ENCODE results near the gene SEMA6A.

The SEMA6A gene

DNA sequence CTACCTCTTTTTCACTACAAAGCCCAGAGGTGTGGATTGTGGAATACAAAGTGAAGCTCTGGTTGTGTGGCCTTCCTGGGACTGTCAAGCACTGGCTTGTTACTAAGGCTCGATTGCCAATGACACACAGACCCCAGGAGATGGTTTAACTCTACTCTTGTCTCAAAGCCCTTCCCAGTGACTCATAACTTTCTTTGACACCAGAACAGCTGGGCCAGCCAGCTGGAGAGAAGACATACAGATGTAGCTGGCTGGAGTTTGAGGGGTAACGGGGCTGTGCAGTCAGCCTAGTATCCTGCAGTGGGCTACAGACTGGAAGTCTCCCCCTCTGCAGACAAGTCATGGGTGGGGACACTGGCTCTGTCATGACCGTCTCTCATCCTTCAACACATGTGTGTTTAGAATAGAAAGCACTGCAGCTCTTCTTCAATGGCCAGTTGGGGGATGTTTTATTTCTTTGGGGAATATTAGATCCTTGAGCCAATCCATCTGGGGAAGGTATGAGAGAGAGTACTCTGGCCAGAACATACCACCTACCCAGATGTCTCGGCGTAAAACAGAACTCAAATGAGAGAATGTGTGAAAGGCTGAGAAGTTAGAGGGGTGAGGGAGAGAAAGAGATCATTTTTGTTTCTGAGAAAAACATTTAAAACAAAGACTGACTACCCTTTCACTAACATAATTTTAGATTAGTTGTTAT is 53.3 kb downstream of the SEMA6A start:
- DNase-seq = no peak

DNA sequence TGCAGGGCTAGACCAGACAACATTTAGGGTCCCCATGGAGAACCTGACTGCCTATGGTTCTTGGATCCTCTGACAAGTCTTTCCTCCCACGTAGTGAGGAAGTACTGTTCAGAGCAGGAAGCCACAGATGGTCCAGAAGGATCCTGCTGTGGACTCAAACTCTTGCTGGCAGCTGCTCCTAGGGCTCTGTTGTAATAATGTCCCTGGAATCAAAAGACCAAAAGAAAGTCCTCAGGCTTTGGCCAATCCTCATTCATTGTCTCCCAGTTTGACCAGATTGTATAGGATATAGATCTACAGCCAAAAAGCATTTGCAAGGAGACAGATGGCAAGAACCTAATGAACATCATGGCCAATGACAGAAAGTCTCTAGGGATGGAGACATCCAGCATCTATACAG is 53.9 kb downstream of the SEMA6A start:
- DNase-seq = no peak

DNA sequence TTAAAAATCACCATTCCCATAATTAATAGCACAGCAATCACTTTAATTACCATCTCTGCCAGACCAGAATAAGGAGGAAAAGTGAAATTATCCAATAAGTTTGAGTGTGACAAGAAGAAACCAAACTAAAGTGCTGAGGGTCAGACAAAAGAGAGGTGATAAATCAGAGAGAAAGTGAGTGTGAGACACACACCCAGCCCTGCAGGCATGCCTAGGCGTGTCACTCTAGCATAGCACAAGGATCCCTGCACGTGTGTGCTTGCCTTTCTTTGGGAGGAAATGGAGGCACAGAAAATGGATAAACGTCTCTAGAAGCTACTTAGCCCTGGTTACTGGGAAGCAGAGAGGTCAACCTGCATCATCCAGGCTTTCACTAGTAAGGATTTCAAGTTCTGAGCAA is 56.2 kb downstream of the SEMA6A start:
- no peak for DNase-seq

DNA sequence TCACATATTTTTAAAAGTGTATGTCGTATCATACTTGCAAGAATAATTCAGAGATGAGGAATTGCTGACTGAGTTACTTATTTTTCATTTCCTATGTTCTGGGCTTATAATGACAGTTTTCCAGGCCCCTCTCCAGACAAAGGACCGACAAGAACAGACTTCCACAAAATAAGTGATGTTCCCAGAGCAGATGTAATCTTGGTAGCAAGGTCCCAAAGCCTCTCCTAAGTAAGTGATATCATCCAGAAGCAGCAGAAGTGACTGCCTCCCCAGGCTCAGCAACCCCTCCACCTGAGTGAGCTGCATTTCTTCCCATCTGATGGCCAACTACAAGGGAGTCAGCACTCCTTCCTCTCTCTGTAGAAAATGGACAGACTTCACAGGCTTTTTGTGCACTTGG is 57.1 kb downstream of the SEMA6A start:
- no peak for DNase-seq

DNA sequence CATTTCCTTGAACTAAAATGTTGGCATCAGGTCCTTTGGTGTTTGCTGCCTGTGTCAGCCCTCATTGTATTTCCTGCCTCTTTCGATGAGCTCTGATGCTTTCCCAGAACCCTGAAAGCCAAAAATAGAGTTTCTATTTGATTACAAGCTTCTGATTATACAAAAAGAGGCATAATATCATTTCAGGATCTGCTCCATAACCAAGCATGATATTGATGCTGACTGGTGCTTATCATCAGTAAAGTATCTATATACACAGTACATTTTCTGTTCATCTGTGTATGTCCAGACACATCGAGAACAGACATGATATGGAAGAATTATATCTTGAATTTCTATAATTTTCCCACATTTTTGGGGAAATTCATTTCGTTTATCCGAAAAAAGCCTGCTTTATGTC is 58.6 kb downstream of the SEMA6A start:
- no peak for DNase-seq

DNA sequence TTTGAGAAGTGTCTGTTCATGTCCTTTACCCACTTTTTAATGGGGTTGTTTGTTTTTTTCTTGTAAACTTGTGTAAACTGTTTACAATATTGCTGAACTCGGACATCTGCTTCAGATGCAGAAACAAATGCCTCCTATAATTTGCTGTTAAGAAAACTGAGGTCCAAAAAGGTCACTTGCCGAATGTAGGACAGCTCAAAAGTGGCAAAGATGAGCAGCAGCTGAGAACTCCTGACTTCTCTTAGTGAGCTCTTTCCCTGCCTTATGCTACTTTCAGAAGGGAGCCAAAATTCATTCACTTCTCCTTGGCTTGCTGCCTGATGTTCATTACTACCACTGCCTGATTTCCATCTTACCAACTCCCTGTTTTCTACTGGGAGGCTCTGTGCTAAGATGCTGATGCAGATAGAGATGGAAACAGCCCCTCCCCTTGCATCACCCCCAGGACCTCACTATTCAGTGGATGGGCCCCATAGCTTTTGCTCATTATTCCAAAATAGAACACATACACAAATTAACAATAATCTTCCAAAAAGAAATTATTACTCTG is 60.1 kb downstream of the SEMA6A start:
- no peak for DNase-seq

DNA sequence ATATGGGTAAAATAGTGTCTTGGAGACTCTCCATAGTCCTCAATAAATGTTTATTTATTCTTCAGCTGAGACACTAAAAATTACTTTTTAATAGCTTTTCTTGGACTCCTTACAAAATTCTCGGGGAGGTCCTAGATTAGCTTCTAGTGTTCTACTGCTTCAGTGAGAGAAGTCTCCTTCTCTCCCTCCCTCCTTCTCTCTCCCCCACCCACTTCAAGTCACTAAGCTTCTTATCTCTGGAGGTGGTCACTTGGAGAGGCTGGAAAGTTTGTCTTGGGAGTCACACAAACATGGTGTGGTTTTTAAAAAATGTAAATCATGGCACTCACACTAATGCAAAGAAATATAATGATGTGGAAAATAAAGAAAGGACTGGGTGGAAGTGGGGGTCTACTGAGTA is 64.1 kb downstream of the SEMA6A start:
- no peak for DNase-seq

DNA sequence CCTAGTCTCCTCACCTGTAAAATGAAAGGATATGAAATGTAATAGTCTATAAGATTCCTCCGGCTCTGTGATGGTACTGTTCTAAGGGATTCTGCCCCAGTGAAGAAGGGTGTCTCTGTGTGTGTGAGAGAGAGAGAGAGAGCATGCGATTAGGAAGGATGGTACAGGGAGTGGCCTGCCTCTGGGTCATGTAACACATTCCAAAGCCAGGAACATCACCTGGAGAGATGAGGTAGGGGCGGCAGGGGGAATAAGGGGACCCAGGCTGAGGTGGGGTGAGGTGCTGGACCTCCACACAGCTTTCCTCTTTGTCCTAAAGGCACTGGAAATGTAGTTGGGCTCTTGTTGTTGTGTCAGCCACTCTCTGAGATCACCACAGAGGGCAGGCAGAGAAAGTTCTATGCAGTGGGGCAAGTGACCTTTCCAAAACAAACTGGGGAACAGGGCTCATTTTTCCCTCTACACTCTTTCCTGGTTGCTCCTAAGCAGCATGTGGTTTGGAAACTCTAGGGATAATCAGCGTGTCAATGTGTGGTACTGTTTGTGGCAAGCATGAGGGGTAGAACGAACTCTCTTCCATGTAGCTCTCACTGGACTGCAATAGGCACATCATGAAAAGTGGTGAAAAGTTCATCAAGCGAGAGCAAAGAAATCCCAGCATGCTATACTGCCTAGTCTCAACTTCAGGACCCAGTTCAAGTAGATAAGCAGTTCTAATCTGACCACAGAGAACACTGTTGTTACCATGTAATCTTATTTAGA is 65.0 kb downstream of the SEMA6A start:
- no peak for DNase-seq

DNA sequence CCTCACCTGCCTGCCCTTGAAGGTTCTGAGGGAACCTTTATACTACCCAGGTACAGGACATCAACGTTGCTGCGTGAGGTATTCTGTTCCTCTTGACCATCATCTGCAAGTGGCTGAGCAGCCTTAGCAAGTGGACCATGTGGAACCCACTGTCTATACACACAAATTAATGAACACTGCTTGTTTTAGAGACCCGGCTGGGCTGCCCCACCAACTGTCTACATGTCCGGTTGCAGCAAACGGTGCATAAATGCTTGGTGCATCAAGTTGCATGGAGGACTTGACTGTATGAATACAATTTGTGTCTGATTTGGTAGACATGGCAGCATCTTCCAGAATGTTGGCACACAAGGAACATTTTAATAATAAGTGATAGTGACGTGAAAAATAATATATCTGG is 65.8 kb downstream of the SEMA6A start:
- no peak for DNase-seq

DNA sequence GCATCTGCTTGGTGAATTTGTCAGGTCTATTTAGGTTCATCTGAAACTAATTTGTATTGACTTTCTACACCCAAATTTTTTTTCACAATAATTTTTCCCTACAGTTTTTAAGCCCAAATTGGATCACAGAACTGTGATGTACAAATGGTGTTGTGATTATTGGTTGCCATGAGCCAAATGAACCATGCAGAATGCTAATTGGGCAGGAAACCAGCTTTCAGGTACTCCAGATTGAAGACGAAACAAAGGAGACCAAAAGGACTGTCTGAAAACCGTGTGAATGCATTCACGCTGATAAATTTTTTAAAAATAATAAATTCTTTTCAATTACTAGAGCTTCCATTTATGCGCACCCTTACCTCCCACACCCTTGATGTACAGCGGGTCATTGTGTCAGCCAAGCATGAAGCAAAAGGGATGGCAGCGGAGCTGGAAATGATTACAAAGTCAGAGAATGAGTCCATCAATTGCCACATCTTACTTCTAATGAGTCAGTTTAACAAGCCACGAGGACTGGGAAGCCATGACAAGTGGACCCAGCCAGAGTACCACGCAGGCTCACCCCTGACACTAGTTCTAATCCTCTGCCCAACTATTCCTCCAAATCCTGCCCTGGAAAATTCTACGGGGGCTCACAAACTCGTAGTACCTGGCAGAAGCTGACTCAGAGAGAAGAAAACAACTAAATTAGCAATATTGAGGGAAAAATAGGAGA is 66.5 kb downstream of the SEMA6A start:
- DNase-seq = no peak

DNA sequence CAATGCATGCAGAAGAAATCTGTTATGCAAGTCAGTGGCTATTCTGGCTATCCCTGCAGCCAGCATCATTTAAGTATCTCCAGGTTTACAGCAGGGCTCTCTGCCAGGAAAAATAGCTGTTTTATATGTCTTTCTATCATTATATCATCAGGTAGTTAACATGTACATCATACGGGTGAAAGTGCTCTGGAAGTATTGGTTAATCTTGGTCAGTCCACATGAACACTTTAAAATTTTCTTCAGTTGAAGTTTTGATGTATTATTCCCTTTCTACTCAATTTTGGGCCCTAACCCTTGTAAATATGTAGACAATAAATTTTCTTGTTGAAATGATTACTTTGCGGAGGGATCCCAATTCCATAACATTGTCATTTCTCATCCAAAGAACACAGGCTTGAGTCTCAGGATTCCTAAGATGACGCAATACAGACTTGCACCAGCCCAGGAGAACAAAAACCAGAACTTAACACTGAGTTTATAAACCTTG is 67.5 kb downstream of the SEMA6A start:
- no peak for DNase-seq

DNA sequence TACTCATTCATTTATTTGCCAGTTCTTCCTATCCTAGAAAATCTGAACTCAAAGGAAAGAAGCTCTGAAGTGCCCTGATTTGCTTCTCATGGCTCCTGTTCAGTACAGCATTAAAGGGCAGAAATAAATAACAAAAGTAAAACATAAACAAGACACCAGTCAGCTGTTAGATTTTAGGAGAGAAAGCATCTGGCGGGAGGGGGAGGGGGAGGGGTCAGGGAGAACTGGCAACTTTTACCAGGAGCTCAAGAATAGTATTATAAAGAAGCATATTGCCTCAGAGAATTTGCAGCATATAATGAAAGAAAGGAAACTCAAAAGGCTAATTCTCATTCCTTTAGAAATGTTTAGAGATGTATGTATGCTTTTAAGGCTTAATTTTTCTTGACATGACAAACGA is 68.1 kb downstream of the SEMA6A start:
- no peak for DNase-seq

DNA sequence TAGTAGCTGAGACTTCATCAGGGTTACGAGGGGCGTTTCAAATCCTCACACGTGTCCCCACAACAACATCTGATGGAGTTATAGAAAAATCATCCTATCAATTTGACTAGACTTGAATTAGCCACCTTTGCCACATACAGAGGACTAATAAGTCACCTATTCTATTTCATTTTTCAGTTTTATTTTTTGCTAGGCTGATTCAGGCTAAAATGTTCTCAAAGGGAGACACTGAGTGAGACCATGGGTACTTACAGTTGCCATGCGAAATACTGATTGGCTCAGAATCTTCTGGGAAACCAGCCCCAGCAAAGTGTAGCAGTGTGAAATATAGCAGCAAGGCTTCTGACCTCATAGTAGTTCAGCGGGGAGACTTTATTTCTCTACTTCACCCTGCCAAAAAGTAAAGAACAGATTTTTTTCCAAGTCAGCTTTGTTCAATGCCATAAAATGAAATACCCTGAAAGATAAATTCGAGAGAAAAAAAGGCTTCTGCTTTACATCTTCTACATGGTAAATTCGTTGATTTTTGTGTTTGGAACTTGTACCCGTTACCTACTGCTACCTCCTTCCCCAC is 69.9 kb downstream of the SEMA6A start:
- DNase-seq = no peak

DNA sequence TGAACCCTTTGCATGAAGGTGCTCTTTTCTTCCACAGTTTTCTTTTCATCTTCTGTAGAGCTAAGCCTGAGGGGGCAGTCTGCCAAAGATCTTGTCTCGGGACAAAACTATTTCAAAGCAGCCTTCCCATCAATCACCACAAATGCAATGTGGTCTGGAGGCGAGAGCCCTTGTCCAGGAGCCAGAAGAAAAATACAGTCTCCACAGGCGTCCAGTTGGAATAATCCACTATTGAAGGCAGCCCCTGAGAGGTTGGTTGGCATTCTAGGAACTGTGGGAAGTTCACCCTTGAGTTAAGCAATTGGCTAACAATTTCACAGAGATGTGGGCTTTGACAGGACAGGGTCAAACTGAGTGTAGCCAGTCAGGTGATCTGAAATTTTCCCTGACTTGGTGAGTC is 72.0 kb downstream of the SEMA6A start:
- DNase-seq = no peak

DNA sequence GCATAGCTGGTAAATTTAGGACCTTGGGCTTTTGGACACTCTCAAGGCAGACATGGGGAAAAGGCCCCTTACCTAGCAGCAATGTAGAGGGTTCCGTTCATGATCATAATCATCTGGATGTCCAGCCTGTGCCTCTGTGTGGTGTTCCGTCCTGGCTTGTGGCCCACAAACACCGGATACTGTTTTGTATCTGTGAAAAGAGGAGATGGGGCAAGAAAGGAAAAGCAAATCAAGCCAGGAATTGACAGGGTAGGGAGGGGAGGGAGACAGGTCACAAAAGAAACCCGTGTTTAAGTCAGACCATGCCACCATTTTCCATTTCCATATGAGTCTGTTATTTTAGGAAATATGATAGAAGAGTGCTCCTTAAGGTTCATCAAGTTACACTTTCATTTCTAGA is 72.5 kb downstream of the SEMA6A start:
- no peak for DNase-seq

DNA sequence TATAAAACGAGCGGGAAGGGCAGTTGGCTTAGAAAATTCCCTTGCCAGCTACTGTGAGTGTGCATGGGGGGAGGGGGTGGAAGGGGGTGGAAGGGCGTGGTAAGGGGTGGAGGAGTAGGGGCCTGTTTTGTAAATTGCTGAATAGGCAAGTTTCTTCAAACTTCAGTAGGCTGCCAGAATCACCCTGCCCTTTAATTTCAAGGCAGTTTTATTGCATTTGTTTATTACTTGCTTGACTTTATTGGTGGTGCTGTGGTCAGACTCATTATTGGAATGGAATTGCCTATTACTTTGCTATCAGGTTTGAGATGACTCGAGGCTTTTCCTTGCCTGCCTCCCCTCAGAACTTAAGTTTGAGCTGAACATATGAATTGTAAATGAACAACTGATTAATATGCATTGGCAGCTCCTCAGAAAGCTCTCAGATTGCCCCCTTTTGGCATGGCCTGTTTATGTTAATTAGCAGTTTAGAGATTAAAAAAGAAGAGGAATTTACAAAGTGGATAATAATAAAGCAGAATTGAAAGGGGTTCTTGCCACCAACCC is 76.0 kb downstream of the SEMA6A start:
- no peak for DNase-seq

DNA sequence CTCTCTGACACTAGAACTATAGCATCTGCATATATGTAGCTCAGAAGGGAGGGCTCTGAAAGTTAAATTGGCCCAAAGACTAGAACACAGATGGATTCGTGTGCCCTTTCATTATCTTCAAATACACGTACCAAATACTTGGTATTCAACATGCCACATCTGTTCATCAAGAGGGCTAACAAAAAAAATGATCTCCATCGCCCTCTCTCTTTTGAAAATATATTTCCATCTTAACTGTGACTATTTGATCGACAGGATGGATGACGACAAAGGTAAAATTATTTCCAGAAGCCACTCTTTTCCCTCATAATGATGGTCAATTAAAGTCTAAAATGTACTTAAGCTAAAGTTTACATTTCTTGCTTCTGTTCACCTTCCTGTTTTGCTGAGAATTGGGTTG is 77.0 kb downstream of the SEMA6A start:
- DNase-seq = no peak

DNA sequence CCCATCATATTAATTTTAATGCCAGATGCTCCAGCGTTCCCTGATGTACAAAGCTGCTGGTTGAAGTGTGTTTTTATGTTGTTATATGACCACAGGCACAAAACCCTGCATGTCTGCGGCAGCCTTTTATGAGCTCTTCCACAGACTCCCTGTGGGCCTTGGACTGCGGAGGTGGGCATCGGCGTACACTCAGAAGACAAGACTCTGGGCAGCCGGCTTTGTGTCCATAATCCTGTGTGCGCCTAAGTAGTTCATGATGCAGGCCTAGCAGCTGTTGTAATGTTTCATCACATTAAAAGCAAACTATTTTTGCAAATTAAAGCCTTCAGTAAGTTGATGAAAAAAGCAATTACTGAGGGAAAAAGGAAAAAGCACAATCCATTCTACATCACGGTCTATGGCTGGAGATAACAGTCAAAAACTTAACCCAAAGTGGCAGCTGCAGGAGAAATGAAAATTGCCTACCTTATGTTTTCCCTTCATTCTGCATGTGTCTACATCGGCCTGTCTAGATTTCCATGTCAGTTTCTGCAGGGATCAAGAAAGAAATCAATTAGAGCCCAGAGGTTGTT is 78.8 kb downstream of the SEMA6A start:
- DNase-seq = no peak

DNA sequence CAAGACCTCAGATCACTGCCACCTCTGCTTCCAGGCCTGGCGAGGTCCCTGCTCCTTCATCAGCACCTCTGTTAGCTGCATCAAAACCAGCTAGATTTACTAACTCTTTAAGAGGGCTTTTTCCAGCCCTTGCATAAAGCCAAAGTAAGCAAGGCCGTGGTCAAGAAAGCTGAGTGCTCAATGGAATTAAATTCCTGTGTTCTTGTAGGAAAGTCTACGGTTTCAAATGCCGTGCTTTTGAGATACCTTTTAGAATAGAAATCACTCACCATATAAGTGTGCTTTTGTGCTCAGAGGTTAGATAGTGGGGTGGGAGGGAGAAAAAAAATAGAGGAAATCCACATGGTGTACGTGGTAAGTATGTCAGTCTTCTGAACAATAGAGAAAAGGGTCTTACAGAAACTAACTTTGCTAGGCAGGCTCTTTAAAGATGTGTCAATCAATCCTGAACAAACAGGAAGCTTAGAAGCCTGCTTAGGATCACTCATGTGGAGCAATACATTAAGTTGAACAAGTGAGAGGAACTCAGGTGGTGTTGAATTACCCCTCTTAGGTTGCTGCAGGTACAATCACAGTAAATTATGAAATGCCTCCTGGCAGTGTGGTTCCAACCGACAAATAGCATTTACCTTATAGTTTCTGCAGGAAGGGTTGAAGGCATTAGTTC is 79.7 kb downstream of the SEMA6A start:
- no peak for DNase-seq

DNA sequence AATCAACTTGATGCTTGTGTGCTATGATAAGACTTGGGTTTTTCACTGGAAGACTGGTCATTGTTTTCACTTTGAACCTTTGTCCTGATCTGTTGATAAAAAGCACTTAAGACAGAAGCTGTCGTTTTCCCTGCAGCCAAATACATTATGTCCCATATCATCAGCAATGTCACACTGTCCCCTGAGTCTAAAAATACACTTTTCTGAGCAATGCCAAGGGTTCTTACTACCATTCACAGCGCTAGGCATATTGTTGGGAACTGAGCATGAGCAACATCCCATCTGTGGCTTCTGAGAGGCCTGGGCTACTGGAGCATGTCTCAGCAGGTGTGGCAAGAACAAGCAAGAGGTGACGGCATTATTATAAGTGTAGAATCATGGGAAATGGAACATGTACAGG is 81.8 kb downstream of the SEMA6A start:
- no peak for DNase-seq

DNA sequence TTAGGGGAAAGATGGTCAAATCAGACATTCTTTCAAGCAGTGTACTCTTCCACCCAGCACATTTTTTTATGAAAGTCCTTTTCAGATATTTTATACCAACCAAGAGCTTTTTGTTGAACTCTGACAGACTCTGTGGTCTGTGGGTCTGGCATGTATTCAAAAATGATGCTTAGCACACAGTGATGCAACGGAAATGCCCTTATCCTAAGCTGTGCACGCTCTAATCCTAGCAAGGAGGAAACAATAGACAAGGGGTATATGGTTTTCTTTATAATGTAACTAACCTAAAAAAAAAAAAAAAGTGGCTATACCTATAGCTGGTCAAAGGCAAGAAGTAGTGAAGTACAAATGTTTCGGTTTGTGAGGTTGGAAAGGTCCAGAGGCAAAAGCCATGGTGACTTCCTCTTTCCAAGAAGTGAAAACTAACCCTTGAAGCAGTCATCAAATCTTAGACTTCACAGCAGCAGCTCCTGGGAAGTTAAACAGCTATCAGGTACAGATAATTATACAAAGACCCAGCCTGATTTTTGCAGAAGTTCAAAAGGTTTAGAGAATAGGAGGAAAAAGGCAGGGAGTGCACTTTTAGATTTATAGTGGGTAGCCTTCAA is 82.5 kb downstream of the SEMA6A start:
- DNase-seq = no peak
